Right ventricle myocardium superior (tissue), 1 donor: ENCODE measurements around the gene ZNF649. TPM values are rescaled to one million over a fixed set of nuclear protein-coding genes. Genes with fewer than 3 reads are reported as not detected.
"Not testable (repeated sequence)": the region's sequence is repeated elsewhere in the genome, so short reads cannot be mapped to it uniquely, and the experiment has no call there.

Source experiments
- ATAC-seq: fragments of 200-7000 bp; cut with Tn5 transposase; one replicate; pipeline ENCODE4 v1.9.1; 2020; ENCODE audit warnings: mild to moderate bottlenecking; ENCODE audit not compliant: poor library complexity
- DNase-seq: peaks from one replicate; pipeline ENCODE4 v3.0.0-alpha.2; 2020
- intact Hi-C: fragments of 100-400 bp; cut with DNase I; formaldehyde crosslinking; loops from one replicate; pipeline ENCODE4 v1.11.2; 2022
- long read RNA-seq: library from polyadenylated mRNA; unstranded; transcript quantifications from one replicate; pipeline ENCODE4 v2.0.0, GENCODE V29; 2021
- total RNA-seq: library from RNA; stranded (reverse); fragmentation: NEBNext Ultra II Directional; extraction: Animal tissue kit (Norgen Biotek cat#: 25700); gene quantifications from one replicate; pipeline ENCODE4 v1.2.1, GENCODE V29; 2021
- donor health status: DM: no; HTN: yes; CAD: no; lungs with severe emphysema.

ZNF649 gene
- 6.4 TPM for total RNA-seq
- long read RNA-seq, transcript ZNF649-201 (5 exons, 3,197 nt), result major isoform, 18 of 22 reads
- long read RNA-seq, partial matches to known transcripts, result 1 of 22 reads
- long read RNA-seq, other reads (novel, unspliced or antisense), result 3 of 22 reads

GRCh38 chr19:51904331-51905165, at the start of gene ZNF649:
TSS of gene ZNF649 (minus strand) at chr19:51905017. CDS start at chr19:51900107, 4,910 bp downstream.
- ATAC-seq, result peak; percentile 100
- intact Hi-C loops, result no loop called here
- peak; percentile 91 for DNase-seq

GRCh38 chr19:51948975-51949374, 44.2 kb upstream of the ZNF649 start:
- ATAC-seq (no peak), DNase-seq (no peak)
- intact Hi-C loops, result no loop called here

- no peak for ATAC-seq
- intact Hi-C loops, result no loop called here
- no peak for DNase-seq
Measured at GRCh38 chr19:51946602-51947001, 41.8 kb upstream of the ZNF649 start.

DNA sequence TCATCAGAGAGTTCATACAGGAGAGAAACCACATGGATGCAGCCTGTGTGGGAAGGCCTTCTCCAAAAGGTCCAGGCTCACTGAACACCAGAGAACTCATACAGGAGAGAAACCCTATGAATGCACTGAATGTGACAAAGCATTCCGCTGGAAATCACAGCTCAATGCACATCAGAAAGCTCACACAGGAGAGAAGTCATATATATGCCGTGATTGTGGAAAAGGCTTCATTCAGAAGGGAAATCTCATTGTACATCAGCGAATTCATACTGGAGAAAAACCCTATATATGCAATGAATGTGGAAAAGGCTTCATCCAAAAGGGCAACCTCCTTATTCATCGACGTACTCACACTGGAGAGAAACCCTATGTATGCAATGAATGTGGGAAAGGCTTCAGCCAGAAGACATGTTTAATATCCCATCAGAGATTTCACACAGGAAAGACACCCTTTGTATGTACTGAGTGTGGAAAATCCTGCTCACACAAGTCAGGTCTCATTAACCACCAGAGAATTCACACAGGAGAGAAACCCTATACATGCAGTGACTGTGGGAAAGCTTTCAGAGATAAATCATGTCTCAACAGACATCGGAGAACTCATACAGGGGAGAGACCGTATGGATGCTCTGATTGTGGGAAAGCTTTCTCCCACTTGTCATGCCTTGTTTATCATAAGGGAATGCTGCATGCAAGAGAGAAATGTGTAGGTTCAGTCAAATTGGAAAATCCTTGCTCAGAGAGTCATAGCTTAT, 40.2 kb upstream of the ZNF649 start:
- ATAC-seq, result no peak
- no peak for DNase-seq
- intact Hi-C loops, result no loop called here

- intact Hi-C loops, result no loop called here
- DNase-seq, result no peak
- no peak for ATAC-seq
Measured at GRCh38 chr19:51938936-51939335, 34.1 kb upstream of the ZNF649 start.

DNA sequence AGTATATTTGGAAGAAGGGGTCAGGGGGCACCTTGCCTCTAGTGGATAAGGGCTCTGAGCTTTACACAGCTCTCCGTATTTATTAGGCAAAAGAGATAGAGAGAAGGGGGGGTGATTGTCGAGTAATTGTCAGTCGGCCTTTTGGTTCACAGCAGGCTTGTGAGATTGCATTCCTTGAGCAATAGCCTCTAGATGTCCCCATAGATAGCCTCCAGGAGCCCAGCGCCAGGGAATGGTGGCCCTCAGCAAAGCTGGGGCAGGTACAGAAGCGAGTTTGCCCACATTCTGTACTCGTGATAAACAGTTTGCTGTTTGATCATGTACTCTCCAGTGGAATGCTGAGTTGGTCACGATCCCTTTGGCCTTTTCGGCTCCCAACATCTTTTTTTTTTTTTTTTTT, 27.1 kb upstream of the ZNF649 start:
- DNase-seq, result no peak
- no peak for ATAC-seq
- intact Hi-C loops, result no loop called here

DNA sequence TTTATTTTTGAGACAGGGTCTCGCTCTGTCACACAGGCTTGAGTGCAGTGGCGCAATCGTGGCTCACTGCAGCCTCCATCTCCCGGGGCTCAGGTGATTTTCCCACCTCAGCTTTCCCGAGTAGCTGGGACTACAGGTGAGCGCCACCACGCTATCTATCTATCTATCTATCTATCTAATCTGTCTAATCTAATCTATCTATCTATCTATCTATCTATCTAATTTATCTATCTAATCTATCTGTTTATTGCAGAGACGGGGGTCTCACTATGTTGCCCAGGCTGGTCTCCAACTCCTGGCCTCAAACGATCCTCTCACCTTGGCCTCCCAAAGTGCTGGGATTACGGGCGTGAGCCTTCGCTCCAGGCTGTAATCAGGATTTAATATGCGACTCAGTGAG, 23.0 kb upstream of the ZNF649 start:
- DNase-seq (no peak), ATAC-seq (no peak)
- intact Hi-C loops, result no loop called here

- intact Hi-C loops, result no loop called here
Measured at GRCh38 chr19:51926784-51927741, 22.2 kb upstream of the ZNF649 start, which contains the start of gene ZNF613. TSS of gene ZNF613 (plus strand) at chr19:51927472. CDS start at chr19:51936221, 8,749 bp downstream.

DNA sequence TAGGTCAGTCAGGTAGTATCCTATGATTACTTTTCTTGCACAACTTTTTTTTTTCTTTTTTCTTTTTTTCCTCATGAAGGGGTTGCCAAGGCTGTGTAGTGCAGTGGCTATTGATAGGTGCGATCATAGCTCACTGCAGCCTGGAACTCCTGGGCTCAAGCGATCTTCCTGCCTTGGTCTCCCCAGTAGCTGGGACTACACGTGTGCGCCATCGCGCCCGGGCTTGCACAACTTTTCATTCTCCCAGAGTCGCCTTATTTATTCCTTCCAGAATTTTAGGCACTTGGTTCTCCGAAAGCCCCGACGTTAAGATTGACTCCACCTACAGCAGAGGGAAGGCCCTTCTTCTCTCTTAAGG, 21.6 kb upstream of the ZNF649 start:
- no peak for DNase-seq
- intact Hi-C loops, result no loop called here
- ATAC-seq, result peak; percentile 16

More at GRCh38 chr19:51926784-51927741, 22.2 kb upstream of the ZNF649 start, which contains the start of gene ZNF613:
- peak; percentile 91 for DNase-seq
- peak; percentile 97 for ATAC-seq

GRCh38 chr19:51921949-51922348, 17.1 kb upstream of the ZNF649 start:
- intact Hi-C loops, result no loop called here
- DNase-seq (no peak), ATAC-seq (no peak)

DNA sequence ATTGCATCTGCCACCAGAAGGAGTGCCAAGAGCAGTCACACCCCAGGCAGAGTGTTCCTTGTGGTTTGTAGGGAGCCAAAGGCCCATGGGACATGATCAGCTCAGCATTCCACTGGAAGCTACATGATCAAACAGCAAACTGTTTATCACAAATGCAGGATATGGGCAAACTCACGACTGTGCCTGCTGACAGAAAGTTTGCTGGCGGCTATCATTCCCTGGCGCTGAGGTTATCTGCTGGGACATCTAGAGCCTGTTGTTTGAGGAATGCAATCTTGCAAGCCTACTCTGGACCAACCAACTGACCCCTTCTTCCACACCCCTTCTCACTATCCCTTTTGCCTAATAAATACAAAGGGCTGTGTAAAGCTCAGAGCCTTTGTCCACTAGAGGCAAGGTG, 14.8 kb upstream of the ZNF649 start:
- no peak for ATAC-seq
- DNase-seq, result no peak
- intact Hi-C loops, result no loop called here

- intact Hi-C loops, result no loop called here
- ATAC-seq (no peak), DNase-seq (no peak)
Measured at GRCh38 chr19:51916167-51916566, 11.3 kb upstream of the ZNF649 start.

DNA sequence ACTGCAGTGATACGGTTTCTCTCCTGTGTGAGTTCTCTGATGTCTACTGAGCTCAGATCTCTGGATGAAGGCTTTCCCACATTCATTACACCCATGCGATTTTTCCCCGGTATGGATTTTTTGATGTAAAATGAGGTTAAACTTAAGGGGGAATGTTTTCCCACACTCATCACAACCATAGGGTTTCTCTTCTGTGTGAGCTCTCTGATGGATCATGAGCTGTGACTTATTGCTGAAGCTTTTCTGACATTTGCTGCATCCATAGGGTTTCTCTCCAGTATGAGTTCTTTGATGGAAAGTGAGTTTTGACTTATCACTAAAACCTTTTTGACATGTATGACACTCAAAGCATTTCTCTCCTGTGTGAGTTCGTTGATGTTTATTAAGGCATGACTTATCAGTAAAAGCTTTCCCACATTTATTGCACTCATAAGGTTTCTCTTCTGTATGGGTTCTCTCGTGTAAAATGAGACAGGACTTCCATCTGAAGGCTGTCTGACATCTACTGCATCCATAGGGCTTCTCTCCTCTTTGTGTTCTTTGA, 10.6 kb upstream of the ZNF649 start:
- DNase-seq (no peak), ATAC-seq (no peak)
- intact Hi-C loops, result no loop called here

- DNase-seq, ATAC-seq, intact Hi-C loops: not testable (repeated sequence)
Measured at GRCh38 chr19:51907981-51908380, 3.2 kb upstream of the ZNF649 start.

DNA sequence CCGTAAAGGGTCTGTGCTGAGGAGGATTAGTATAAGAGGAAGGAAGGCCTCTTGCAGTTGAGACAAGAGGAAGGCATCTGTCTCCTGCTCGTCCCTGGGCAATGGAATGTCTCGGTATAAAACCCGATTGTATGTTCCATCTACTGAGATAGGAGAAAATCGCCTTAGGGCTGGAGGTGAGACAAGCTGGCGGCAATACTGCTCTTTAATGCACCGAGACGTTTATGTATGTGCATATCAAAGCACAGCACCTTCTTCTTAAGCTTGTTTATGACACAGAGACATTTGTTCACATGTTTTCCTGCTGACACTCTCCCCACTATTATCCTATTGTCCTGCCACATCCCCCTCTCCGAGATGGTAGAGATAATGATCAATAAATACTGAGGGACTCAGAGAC, 1.3 kb upstream of the ZNF649 start:
- DNase-seq, intact Hi-C loops, ATAC-seq: not testable (repeated sequence)

GRCh38 chr19:51905639-51906038, 822 bp upstream of the ZNF649 start:
- DNase-seq, intact Hi-C loops, ATAC-seq: not testable (repeated sequence)

- no peak for ATAC-seq
- intact Hi-C loops, result no loop called here
- DNase-seq, result no peak
Measured at GRCh38 chr19:51905206-51905605, 389 bp upstream of the ZNF649 start.

- intact Hi-C loops, result no loop called here
- ATAC-seq (no peak), DNase-seq (no peak)
Measured at GRCh38 chr19:51903192-51903591, 1.6 kb downstream of the ZNF649 start.
